ENCODE results near the gene RALGAPA1.
"Not testable (repeated sequence)": the region's sequence is repeated elsewhere in the genome, so short reads cannot be mapped to it uniquely, and the experiment has no call there.

The RALGAPA1 gene

DNA sequence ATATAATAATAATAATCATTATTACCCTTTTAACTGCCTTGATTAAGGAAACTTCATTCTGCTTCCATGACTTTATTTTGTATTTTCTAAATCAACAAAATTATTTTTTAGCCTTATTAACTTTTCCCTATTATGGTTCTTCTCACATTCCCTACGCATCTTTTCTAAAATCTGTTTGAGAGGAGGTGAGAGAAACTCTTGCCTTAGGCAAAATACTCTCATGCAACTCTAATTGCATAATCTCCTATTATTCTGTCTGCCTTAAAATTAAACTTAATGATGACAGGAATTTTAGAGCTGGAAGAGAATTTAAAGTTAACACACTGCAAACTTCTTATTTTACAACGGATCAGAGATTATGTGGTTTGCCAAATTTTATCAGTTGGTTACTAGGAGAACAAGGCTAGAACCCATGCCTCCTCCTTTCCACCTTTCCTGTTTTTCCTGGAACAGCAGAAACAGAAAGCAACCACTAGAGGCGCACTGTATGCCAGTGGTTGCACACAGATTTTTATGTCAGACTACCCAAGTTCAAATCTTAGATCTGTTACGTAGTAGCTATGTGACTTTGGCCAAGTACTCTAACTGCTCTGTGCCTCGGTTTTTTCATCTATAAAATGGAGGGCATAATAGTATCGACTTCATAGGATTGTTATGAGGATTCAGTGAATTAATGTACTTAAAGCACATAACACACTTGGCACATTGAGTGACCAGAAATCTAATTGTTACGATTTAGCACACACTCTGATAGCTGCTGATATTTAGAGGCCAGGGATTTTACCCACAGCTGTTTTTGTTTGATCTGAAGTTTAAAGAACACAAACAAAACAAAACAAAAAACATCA lies 12.7 kb upstream of the RALGAPA1 start:
- peak; percentile 33 for DNase-seq

DNA sequence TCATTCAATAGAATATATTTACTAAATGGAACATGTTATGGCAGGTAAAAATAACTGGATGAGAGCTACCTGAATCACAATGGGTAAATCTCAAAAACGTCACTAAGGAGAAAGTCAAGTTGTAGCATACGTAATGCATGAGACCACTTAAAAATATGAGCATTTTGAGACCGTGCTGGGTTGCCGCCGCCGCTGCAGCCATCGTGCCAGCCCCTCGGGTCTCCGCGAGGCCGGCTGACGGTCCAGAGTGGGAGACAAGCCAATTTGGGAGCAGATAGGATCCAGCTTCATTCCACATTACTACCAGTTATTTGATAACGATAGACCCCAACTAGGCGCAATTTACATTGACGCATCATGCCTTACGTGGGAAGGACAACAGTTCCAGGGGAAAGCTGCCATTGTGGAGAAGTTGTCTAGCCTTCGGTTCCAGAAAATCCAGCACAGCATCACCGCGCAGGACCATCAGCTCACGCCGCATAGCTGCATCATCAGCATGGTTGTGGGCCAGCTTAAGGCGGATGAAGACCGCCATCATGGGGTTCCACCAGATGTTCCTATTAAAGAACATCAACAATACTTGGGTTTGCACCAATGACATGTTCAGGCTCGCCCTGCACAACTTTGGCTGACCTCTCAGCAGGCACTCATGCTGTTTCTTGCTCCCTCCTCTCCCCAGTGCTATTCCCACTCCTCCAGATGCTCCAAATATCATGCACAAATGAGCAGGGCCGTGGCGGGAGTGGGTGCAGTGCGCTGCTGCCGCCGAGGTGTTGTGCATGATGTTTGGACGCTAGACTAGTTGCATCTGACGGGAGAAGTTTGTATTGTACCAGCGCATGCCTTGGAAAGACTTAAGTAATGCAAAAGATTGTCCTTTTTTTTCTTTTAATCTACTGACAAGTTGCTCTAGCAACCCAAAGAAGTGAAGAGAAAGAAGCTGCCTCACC lies 10.8 kb upstream of the RALGAPA1 start:
- DNase-seq: no peak

DNA sequence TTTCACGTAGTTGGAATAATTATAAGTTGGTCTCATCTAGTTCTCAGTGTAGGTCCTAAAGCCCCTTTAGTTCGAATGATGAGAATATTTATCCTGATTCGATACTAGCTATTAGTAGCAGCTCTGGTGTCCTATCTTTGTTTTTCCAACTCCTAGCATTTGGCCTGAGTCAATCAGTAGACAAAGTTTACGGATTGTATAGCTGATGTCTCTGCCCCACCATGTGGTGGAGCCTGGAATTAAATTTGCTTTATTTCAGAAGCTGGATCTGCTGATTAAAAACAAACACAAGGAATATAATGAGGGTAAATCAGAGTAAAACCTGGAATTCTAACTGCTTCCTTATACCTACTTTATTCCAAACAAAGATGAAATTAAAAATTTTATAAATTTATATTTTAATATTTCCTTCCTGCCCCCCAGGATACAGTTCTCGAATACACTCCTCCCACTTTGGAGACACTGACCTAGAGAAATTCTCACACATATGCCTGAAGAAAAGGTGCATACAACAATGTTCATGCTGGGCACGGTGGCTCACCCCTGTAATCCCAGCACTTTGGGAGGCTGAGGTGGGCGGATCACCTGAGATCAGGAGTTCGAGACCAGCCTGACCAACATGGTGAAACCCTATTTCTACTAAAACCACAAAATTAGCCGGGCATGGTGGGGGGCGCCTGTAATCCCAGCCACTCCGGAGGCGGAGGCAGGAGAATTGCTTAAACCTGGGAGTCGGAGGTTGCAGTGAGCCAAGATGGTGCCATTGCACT lies 9.4 kb upstream of the RALGAPA1 start:
- DNase-seq: peak; percentile 36

DNA sequence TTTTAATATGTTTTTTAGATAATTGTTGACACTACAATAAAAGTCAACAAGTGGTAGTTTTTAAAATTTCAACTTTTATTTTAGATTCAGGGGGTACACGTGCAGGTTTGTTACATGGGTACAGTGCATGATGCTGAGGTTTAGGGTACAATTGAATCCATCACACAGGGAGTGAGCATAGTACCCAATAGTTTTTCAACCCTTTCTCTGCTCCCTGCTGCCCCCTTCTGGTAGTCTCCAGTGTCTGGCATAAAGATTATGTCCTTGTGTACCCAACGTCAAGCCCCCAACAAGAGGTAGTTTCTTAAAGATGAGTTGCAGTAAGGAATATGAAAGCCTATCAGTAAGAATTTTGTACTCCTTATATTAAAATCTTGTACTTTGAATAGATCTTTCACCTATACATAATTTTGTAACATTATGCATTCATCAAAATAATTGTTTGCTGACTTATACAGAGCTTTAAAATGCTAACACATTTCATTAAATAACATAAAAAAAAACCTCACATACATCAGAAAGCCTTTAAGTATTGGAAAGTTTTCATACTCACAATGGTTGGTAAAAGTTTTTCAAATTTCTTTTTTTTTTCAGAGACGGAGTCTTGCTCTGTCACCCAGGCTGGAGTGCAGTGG lies 5.4 kb upstream of the RALGAPA1 start:
- DNase-seq: peak; percentile 50

DNA sequence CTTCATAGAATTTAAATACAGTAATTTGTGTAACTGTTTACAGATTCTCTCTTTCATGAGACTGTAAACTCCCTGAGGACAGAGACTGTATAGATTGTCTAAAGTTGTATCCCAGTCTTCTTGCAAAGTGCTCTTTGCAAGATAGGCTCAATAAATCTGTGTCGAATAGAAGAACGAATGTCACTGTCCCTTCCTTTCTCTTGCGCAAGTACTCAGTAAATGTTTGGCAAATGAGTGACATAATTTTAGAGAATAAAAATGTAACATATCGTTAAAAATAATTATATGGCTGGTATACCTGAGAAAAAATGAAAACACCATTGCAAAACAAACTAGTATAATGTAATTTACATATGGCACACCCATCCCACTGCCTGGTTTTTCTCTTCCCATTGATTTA lies 1.9 kb upstream of the RALGAPA1 start:
- DNase-seq: no peak

DNA sequence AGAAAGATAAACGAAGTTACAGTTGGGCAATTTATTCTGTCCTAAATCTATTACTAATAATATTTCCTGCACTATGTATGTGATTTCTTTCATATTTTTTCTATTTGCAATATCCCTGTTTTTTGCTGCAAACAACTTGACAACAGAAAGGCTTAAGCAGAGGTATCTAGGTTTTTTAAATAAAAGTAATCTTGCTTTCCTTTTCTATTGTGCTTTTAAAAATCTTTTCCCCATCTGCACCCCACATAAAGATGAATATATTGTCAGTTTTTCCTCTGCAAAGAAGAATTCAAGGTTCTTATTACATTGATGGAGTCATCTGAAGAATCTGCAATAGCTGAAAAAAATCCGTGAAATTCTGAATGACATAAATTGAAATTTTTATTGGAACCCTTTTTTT lies 502 bp upstream of the RALGAPA1 start:
- DNase-seq: no peak

DNA sequence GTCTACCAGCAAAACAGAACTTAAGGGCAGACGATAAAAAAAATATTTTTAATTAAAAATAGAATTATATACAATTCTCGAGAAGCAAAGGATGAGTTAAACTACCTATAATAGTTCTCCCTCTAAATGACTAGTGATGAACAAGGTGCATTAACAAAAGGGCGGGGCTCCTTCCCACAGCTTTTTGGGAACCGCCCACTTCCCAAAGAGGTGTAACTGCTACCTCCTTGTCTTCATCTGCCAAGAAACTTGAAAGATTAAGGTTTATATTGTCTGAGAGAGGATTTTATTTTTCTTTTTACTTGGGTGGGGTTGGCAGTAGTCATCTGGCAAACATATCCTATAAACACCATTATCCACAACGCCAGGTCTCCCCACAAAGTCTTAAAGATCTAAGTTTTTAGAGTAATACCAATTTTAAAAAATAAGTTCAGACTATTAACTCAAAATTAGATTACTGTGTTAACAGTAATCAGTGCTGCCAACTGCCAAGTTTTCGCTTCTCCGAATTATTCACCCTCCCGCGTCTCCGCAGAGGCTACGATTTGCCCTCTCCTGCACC lies 938 bp downstream of the RALGAPA1 start:
- peak; percentile 43 for DNase-seq

DNA sequence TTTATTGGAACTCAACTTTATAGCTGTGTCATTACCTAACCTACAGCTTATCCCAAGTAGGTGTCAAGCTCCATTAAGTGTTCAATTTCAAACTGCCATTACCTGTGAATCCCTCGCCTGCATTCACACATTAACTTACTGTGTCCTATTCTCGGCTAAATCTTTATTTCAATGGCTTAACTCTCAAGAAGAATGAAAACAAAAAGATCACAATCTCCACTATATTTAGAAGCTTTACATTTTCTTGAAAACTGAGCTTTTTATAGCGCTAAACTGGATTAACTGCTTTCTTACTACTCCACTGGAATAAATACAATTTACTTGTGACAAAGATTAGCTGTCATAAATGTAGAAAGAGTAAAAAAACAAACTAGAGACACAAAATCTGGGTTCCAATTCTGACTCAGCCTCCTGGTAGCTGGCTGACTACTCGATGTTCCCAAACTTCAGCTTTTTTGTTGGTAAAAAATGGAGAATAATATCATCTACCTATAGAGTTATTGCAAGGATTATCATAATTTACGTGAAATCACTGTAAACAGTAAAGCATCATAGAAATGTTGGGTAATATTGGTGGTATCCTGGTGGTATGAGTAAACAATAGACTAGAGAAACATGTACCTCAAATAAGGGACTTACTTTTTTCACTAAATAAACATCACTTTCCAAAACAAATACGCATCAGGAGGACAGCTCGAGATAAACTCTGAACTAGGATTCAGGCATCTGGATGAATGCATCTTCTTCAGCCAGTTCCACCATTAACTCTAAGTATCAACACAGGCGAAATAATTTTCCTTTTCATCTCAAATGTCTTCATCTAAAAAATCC lies 1.7 kb downstream of the RALGAPA1 start:
- no peak for DNase-seq

DNA sequence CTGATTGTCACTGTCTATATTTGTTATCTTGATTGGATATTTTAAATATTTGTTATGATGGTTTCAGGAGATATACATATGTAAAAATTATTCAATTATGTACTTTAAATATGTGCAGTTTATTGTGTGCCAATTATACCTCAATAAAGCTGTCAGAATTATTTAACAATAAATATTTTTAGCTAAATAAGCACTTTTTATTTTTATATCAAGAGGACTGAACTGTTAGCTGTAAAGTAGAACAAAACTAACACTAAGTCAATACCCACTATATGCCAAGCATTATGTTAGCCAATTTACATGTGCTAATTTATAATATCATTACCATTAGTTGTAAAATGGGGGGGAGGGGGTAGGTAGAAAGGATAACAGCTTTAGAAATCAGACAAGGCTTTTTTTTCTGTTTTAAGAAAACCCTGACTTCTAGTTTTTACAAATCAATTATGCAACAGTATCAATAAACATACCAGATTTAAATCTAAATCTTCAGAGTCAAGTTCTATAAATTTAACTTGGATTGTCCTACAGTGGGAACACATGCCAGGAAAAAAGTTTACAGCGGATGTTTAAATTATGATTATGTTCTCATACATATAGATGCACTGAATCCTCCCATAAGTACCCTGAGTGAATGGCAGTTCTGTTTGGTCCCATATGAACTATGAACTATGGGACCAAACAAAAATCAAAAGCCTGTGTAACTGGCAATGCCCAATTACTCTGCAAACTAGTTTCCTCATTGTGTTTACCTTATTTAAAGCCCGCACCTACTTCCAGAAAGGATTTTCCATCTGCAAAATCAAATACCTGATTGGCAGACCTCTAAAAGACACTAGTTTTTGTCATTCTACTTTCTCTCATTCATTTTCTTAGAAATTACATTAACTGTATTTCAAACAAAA lies 2.8 kb downstream of the RALGAPA1 start:
- DNase-seq: no peak

DNA sequence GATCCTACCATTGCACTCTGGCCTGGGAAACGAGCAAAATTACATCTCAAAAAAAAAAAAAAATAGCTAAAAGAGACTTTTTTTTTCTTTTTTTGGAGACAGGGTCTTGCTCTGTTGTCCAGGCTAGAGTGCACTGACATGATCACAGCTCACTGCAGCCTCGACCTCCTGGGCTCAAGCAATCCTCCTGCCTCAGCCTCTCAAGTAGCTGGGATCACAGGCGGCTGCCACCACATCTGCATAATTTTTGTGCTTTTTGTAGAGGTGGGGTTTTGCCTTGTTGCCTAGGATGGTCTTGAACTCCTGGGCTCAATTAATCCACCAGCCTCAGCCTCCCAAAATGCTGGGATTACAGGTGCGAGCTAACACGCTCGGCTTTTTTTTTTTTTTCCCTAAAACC lies 11.3 kb downstream of the RALGAPA1 start:
- DNase-seq: no peak

DNA sequence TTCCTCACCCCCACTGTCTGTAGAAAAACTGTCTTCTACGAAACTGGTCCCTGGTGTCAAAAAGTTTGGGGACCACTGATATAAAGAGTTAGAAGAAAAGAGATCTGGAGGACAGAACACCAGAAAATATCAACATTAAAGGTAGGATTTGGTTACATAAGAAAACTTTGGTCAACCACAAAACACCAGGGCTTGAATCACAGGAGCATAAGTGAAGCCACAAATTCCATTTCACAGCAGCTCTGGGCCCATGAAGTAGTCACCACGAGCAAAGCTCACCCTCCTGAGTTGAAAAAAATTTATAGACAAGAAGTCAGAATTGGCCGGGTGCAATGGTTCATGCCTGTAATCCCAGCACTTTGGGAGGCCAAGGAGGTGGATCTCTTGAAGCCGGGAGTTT lies 19.4 kb downstream of the RALGAPA1 start:
- DNase-seq: no peak

DNA sequence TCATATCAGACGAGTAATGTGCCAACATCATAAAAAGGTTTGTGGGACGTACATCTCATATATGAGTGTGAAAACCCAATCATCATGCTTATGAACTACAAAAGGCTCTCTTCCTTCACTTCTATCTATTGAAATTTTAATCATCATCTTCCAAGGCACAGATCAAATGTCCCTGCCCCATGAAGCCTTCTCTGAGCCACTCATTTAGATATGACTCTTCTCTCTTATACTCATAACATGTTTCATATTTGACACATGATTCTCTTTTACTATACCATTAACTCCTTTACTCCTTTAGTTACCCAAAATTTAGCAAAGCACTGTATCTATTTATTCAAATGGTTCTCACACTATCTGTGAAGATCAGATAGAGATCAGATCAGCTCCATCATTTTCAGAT lies 22.2 kb downstream of the RALGAPA1 start:
- no peak for DNase-seq

DNA sequence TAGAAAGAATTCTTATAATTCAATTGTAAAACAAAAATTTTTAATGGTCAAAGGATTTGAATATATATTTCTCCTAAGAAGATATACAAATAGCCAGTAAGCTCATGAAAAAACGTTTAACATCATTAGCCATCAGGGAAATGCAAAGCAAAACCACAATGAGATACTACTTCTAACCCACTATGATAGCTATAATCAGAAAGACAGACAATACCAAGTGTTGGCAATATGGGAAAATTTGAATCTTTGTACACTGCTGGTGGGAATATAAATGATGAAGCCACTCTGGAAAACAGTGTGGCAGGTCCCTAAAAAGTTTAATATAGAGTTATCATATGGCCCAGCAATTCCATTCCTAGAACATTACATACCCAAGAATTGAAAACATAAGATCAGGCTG lies 25.4 kb downstream of the RALGAPA1 start:
- no peak for DNase-seq

DNA sequence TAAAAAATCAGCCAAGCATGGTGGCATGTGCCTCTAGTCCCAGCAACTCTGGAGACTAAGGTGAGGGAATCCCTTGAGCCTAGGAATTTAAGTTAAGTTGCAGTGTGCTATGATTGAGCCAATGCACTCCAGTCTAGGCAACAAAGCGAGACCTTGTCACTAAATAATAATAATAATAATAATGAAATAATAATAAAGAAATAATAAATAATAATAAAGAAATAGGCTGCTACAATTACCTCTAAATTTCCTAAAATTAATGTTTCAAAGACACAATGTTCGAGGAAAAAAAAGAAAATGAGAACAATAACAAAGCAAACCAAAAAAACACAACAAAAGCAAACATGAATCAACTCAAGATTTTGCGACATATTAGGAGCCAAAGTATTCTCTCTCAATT lies 29.7 kb downstream of the RALGAPA1 start:
- DNase-seq: no peak

DNA sequence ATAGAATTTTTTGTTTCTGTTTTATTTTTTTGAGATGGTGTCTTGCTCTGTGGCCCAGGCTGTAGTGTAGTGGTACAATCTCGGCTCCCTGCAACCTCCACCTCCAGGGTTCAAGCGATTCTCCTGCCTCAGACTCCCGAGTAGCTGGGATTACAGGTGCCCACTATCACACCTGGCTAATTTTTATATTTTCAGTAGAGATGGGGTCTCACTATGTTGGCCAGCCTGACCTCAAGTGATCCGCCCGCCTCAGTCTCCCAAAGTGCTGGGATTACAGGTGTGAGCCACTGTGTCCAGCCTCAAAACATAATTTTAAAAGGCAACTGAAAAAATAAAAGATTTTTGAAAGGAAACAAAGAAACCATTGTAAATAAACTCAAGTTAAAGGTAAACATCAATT lies 31.5 kb downstream of the RALGAPA1 start:
- not testable (repeated sequence) for DNase-seq

DNA sequence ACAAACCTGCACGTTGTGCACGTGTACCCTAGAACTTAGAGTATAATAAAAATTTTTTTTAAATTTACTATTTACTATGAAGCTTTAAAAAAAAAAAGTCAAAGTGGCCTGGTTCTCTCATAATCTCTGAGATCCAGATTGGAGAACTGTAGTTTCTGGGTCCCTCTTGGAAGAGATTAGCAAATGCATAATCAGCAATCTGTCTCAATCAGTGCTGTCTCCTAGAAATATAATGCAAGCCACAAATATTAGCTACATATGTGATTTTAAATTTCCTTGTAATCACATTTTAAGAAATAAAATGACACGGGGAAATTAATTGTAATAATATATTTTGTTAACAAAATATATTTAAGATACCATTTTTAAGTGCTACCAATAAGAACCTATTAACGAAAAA lies 32.3 kb downstream of the RALGAPA1 start:
- no peak for DNase-seq

DNA sequence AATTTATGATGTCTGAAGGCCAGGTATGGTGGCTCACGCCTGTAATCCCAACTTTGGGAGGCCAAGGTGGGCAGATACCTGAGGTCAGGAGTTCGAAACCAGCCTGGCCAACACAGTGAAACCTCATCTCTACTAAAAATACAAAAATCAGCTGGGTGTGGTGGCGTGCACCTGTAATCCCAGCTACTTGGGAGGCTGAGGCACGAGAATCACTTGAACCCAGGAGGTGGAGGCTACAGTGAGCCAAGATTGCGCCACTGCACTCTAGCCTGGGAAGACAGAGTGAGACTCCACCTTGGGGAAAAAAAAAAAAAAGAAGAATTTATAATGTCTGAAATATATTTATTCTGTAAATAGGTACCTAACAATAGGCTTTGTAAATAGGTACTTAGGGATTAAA lies 33.0 kb downstream of the RALGAPA1 start:
- DNase-seq: not testable (repeated sequence)

DNA sequence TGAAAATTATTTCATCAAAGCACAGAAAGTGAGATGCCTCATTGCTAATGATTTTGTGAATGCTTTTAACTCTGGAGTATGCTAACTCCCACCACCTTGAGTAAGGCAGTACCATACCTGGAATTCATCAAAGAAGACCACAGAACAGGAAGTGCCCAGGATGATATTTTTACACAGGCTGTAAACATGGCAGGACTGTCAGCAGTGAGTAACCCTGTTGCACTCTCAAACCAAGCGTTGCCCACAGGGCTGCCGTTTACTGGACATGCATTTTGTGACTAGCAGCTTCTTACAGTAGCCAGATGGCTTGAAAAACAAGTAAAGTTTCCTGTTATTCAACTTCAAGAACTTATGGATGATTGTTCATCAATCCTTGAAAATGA lies 42.4 kb downstream of the RALGAPA1 start:
- DNase-seq: no peak

DNA sequence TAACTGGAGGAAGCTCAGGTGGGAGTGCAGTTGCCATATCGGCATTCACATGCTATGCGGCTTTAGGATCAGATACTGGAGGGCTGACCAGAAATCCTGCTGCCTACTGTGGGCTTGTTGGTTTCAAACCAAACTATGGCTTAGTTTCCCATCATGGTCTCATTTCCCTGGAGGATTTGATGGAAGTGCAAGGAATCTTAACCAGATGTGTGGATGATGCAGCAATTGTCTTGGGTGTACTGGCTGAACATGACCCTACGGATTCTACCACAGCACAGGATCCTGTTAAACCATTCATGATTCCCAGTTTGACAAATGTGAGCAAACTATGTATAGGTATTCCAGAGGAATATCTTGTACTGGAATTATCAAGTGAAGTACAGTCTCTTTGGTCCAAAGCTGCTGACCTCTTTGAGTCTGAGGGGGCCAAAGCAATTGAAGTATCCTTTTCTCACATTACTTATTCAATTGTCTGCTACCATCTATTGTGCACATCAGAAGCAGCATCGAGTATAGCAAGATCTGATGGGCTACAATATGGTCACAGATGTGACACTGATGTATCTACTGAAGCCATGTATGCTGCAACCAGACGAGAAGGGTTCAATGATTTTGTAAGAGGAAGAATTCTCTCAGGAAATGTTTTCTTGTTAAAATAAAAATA lies 42.9 kb downstream of the RALGAPA1 start:
- no peak for DNase-seq

DNA sequence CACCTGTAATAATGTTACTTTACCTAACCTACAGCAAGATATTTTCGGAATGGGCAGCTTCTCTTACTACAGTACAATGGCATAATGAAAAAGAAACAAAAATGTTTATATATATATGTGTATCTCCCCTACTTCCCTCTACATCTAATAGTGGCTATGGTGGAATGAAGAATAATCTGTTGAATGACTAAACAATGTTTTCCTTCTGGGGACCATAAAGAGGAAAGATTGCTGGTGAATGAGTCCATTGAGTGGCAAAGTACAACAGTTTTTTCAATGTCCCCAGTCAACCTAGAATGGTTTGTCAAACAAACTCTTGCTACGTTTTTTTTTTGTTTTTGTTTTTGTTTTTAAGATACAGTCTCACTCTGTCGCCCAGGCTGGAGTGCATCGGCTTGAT lies 47.2 kb downstream of the RALGAPA1 start:
- no peak for DNase-seq
